H1 (cell line): ENCODE results near the gene ITGB5. TPM values are rescaled to one million over a fixed set of nuclear protein-coding genes. Genes with fewer than 3 reads are reported as not detected.
A peak's percentile ranks its signal among the peaks of the same experiment; 100 is the strongest.

ENCODE experiments used
- CTCF ChIA-PET: fragments of 300-600 bp; sonication (Branson Sonifier 250); formaldehyde crosslinking; loops from one replicate; lab custom pipeline; 2021; ENCODE audit not compliant: partially characterized antibody; lab: Charles Lee
- POLR2A ChIA-PET: fragments of 300-600 bp; sonication (Branson Sonifier 250); formaldehyde crosslinking; loops from one replicate; lab custom pipeline; 2021; ENCODE audit warnings: inconsistent platforms; ENCODE audit not compliant: partially characterized antibody; lab: Charles Lee
- DNase-seq, 2 experiments: peaks; one replicate each; pipeline versions ENCODE4 v3.0.0 to v3.0.0-alpha.2; 2010 to 2022; ENCODE audit warnings: low spot score in 2 of 2, low read depth in 1 of 2, mixed read lengths in 1 of 2
- FAIRE-seq: peaks from 2 replicates; lab custom pipeline; 2011; peaks lifted over from hg19 to GRCh38; lab: Jason Lieb, UNC
- H2AFZ ChIP-seq: 2 replicates; pipeline ENCODE4 v1.8.1; 2012; ENCODE audit warnings: low read length, inconsistent platforms
- H2AK5ac ChIP-seq: 2 replicates; pipeline ENCODE4 v1.6.1; 2013; ENCODE audit warnings: low read depth, low read length
- H2BK120ac ChIP-seq: replicated peaks from 2 replicates; pipeline ENCODE3; 2013; ENCODE audit warnings: low read depth, low read length, inconsistent platforms
- H2BK12ac ChIP-seq: 2 replicates; pipeline ENCODE4 v1.6.1; 2013; ENCODE audit warnings: low read depth, low read length
- H2BK15ac ChIP-seq: 2 replicates; pipeline ENCODE4 v1.6.1; 2013; ENCODE audit warnings: low read length
- H2BK20ac ChIP-seq: 2 replicates; pipeline ENCODE4 v1.6.1; 2013; ENCODE audit warnings: low read length
- H2BK5ac ChIP-seq: 2 replicates; pipeline ENCODE4 v1.6.1; 2013; ENCODE audit warnings: low read depth, low read length
- H3K14ac ChIP-seq: 2 replicates; pipeline ENCODE4 v1.6.1; 2013; ENCODE audit warnings: inconsistent platforms; ENCODE audit not compliant: insufficient read length
- H3K18ac ChIP-seq: 2 replicates; pipeline ENCODE4 v1.6.1; 2013; ENCODE audit warnings: low read length; ENCODE audit errors: extremely low read depth
- H3K23ac ChIP-seq: 2 replicates; pipeline ENCODE4 v1.6.1; 2013; ENCODE audit warnings: inconsistent platforms; ENCODE audit not compliant: insufficient read length
- H3K23me2 ChIP-seq: 2 replicates; pipeline ENCODE4 v1.6.1; 2013; ENCODE audit warnings: low read depth, low read length
- H3K27ac ChIP-seq: 2 replicates; pipeline ENCODE4 v1.6.1; 2011; ENCODE audit warnings: low read depth, low read length, inconsistent platforms
- H3K27me3 ChIP-seq, 4 experiments: replicated peaks in 1 of 4; 1 replicate in 1 of 4; 2 replicates in 3 of 4; pipeline versions ENCODE4 v1.6.1 to v1.8.1; 2011 to 2013; ENCODE audit warnings: low read length in 3 of 4, mild to moderate bottlenecking in 3 of 4, inconsistent platforms in 2 of 4, mixed read lengths in 2 of 4, moderate library complexity in 1 of 4; ENCODE audit not compliant: control insufficient read depth in 3 of 4, insufficient read depth in 3 of 4; ENCODE audit errors: extremely low read depth in 1 of 4
- H3K36me3 ChIP-seq, 4 experiments: 2 replicates each; pipeline versions ENCODE4 v1.6.1 to v1.8.1; 2011 to 2013; ENCODE audit warnings: mild to moderate bottlenecking in 4 of 4, low read length in 3 of 4, moderate library complexity in 2 of 4, control low read depth in 1 of 4, inconsistent platforms in 1 of 4; ENCODE audit not compliant: insufficient read depth in 4 of 4, control insufficient read depth in 2 of 4
- H3K4ac ChIP-seq: replicated peaks from 2 replicates; pipeline ENCODE3; 2013; ENCODE audit warnings: low read length, low read depth, mixed read lengths, inconsistent platforms; ENCODE audit not compliant: insufficient read length
- H3K4me1 ChIP-seq, 4 experiments: replicated peaks in 1 of 4; 1 replicate in 1 of 4; 2 replicates in 3 of 4; pipeline versions ENCODE4 v1.6.1 to v1.8.1; 2011 to 2013; ENCODE audit warnings: low read length in 3 of 4, inconsistent platforms in 2 of 4, mixed read lengths in 1 of 4; ENCODE audit not compliant: insufficient read depth in 4 of 4, control insufficient read depth in 3 of 4
- H3K4me2 ChIP-seq, 2 experiments: 2 replicates each; pipeline versions ENCODE4 v1.6.1 to v1.8.1; 2011 to 2013; ENCODE audit warnings: low read depth in 2 of 2, low read length in 2 of 2, control low read depth in 1 of 2, inconsistent platforms in 1 of 2, mild to moderate bottlenecking in 1 of 2; ENCODE audit not compliant: insufficient read depth in 1 of 2
- H3K4me3 ChIP-seq, 4 experiments: fragments of 200-600, 300-600 bp in 1 of 4; sonication (generic), shearing (Covaris generic), sonication (Bioruptor Twin) in 1 of 4; 2 replicates each; pipeline versions ENCODE4 v1.5.1 to v1.8.1; 2011 to 2016; ENCODE audit warnings: low read length in 4 of 4, low read depth in 3 of 4, control low read depth in 2 of 4, inconsistent platforms in 2 of 4, mild to moderate bottlenecking in 2 of 4, mixed read lengths in 1 of 4, moderate library complexity in 1 of 4; ENCODE audit not compliant: insufficient read depth in 2 of 4; ENCODE audit errors: extremely low read depth in 1 of 4
- H3K56ac ChIP-seq: replicated peaks from 2 replicates; pipeline ENCODE3; 2013; ENCODE audit warnings: low read depth, mild to moderate bottlenecking, mixed read lengths, low read length, inconsistent platforms; ENCODE audit not compliant: insufficient read length
- H3K79me1 ChIP-seq: 2 replicates; pipeline ENCODE4 v1.6.1; 2013; ENCODE audit warnings: low read depth, low read length, control low read depth
- H3K79me2 ChIP-seq, 2 experiments: 2 replicates each; pipeline versions ENCODE4 v1.6.1 to v1.8.1; 2012 to 2013; ENCODE audit warnings: low read length in 2 of 2, mild to moderate bottlenecking in 2 of 2, inconsistent platforms in 1 of 2; ENCODE audit not compliant: insufficient read depth in 2 of 2, control insufficient read depth in 1 of 2
- H3K9ac ChIP-seq, 4 experiments: replicated peaks in 1 of 4; 1 replicate in 1 of 4; 2 replicates in 3 of 4; pipeline versions ENCODE4 v1.6.1 to v1.8.1; 2011 to 2013; ENCODE audit warnings: low read depth in 3 of 4, low read length in 3 of 4, control low read depth in 2 of 4, mild to moderate bottlenecking in 2 of 4, moderate library complexity in 2 of 4, inconsistent platforms in 1 of 4; ENCODE audit errors: extremely low read depth in 1 of 4
- H3K9me3 ChIP-seq, 2 experiments: 2 replicates each; pipeline versions ENCODE4 v1.6.1 to v1.8.1; 2012 to 2013; ENCODE audit warnings: mild to moderate bottlenecking in 2 of 2, moderate library complexity in 2 of 2, control low read depth in 1 of 2, inconsistent platforms in 1 of 2, low read depth in 1 of 2, low read length in 1 of 2, mixed read lengths in 1 of 2; ENCODE audit not compliant: insufficient read depth in 2 of 2
- H4K20me1 ChIP-seq, 2 experiments: replicated peaks in 1 of 2; 2 replicates each; pipeline versions ENCODE3 to v1.8.1; 2011 to 2013; ENCODE audit warnings: inconsistent platforms in 2 of 2, low read length in 2 of 2, mild to moderate bottlenecking in 1 of 2; ENCODE audit not compliant: insufficient read depth in 2 of 2, control insufficient read depth in 1 of 2
- H4K5ac ChIP-seq: 2 replicates; pipeline ENCODE4 v1.6.1; 2013; ENCODE audit warnings: low read length, low read depth, mixed read lengths, inconsistent platforms; ENCODE audit not compliant: insufficient read length
- H4K8ac ChIP-seq: 2 replicates; pipeline ENCODE4 v1.8.0; 2013; ENCODE audit warnings: mild to moderate bottlenecking, moderate library complexity, low read length, inconsistent platforms; ENCODE audit not compliant: insufficient read depth; ENCODE audit errors: extremely low read depth
- H4K91ac ChIP-seq: replicated peaks from 2 replicates; pipeline ENCODE3; 2013; ENCODE audit warnings: low read length, mixed read lengths, inconsistent platforms; ENCODE audit not compliant: insufficient read length
- ATF2 ChIP-seq: IDR thresholded peaks from 2 replicates; pipeline ENCODE4 v1.6.1; 2012; ENCODE audit warnings: low read length, inconsistent platforms
- CREB1 ChIP-seq: IDR thresholded peaks from 2 replicates; pipeline ENCODE4 v1.6.1; 2012; ENCODE audit warnings: inconsistent platforms
- CTBP2 ChIP-seq: IDR thresholded peaks from 2 replicates; pipeline ENCODE4 v1.7.0; 2011; ENCODE audit warnings: borderline replicate concordance, mild to moderate bottlenecking, moderate library complexity, mixed read lengths, low read length; ENCODE audit not compliant: insufficient read depth, insufficient read length
- GTF2F1 ChIP-seq: IDR thresholded peaks from 2 replicates; pipeline ENCODE4 v1.6.1; 2012; ENCODE audit warnings: low read depth, low read length, improper control_type of control experiment, borderline replicate concordance
- TEAD4 ChIP-seq: IDR thresholded peaks from 2 replicates; pipeline ENCODE4 v1.6.1; 2012; ENCODE audit warnings: low read depth, low read length, inconsistent platforms, mixed read lengths
- ZNF274 ChIP-seq: IDR thresholded peaks from 2 replicates; pipeline ENCODE4 v1.7.0; 2012; ENCODE audit warnings: low read length, borderline replicate concordance; ENCODE audit errors: extremely low read depth
- WGBS, 2 experiments: shearing (Covaris generic) in 1 of 2; methylation state at CpG; one replicate each; pipeline versions ENCODE4 v1.1.6 to v1.1.7; 2013 to 2015; ENCODE audit warnings: low lambda C conversion rate in 2 of 2, mixed read lengths in 2 of 2, inconsistent platforms in 1 of 2, low coverage in 1 of 2, missing lambda C conversion rate in 1 of 2; ENCODE audit not compliant: insufficient replicate concordance in 2 of 2, insufficient coverage in 1 of 2, insufficient read length in 1 of 2; ENCODE audit errors: extremely low coverage in 1 of 2, missing lambda C conversion rate in 1 of 2; 5-methylcytosine and 5-hydroxymethylcytosine counted together
- polyA plus RNA-seq, 7 experiments: library from polyadenylated mRNA; depleted of rRNA in 3 of 7; stranded (reverse) in 5 of 7; unstranded in 2 of 7; fragments of >200 nt in 5 of 7; fragments of 200-250 nt in 2 of 7; gene quantifications; 1 replicate in 5 of 7; 2 replicates in 1 of 7; 4 replicates in 1 of 7; pipeline versions ENCODE4 v1.2.1 to v1.2.3, GENCODE V29; 2011 to 2013; ENCODE audit warnings: missing spikeins in 2 of 7, mixed read lengths in 2 of 7
- total RNA-seq: library from RNA; stranded (reverse); fragmentation: NEBNext Ultra II Directional; extraction: Animal tissue kit (Norgen Biotek cat#: 25700); gene quantifications from 2 replicates; pipeline ENCODE4 v1.2.1, GENCODE V29; 2021

Gene ITGB5
- total and polyA plus RNA-seq, 2 of the 8 experiments (the other 6 are each of a cell fraction or from before 2014, with no cell fraction given) = 101 to 268 TPM

- Histone ChIP-seq H3K79me2 (no peaks in the 10 kb centered on the region), H3K23me2 (no peaks in the 10 kb centered on the region), H2BK20ac (no peak overlapping the region), H3K27me3 (no peaks in the 10 kb centered on the region), H4K5ac (no peak overlapping the region), H3K79me1 (no peaks in the 10 kb centered on the region), H3K9me3 (no peaks in the 10 kb centered on the region), H2BK5ac (no peak overlapping the region), H2BK120ac (no peak overlapping the region), H4K20me1 (no peaks in the 10 kb centered on the region), H2BK15ac (no peak overlapping the region), H3K14ac (no peak overlapping the region), H2AFZ (no peak overlapping the region), H4K91ac (no peak overlapping the region), H4K8ac (no peak overlapping the region), H3K4ac (no peak overlapping the region), H3K9ac (no peak overlapping the region), H3K56ac (no peak overlapping the region), H3K36me3 (no peaks in the 10 kb centered on the region), H2BK12ac (no peak overlapping the region), H3K4me1 (no peaks in the 10 kb centered on the region; a peak in 1 of 7 replicates), H2AK5ac (no peak overlapping the region), H3K18ac (no peak overlapping the region), H3K4me3 (no peak overlapping the region), H3K27ac (no peak overlapping the region), H3K4me2 (no peak overlapping the region), H3K23ac (no peak overlapping the region)
- DNase-seq (no peak), FAIRE-seq (peak; percentile 86)
- 59% methylated on average over 9 of the region's 9 CpGs; no CpG with 5 or more reads in 1 of the 2 experiments for WGBS, 2 experiments
- TF ChIP-seq CTBP2 (no peak), ATF2 (no peak), TEAD4 (no peak), ZNF274 (no peak), CREB1 (no peak), GTF2F1 (no peak)
- ChIA-PET POLR2A (interaction anchor here (1.3 kb wide), 1 partner anchor 144 kb away, joined by 3 read pairs; no protein-coding TSS in a partner anchor), CTCF (interaction anchor here (9.0 kb wide), 1 partner anchor 144 kb away, joined by 173 read pairs; no protein-coding TSS in a partner anchor)
Measured at GRCh38 chr3:124907957-124908356, 20.8 kb upstream of the ITGB5 start.
